Measurements from ENCODE around the gene FKBP9.

The FKBP9 gene

DNA sequence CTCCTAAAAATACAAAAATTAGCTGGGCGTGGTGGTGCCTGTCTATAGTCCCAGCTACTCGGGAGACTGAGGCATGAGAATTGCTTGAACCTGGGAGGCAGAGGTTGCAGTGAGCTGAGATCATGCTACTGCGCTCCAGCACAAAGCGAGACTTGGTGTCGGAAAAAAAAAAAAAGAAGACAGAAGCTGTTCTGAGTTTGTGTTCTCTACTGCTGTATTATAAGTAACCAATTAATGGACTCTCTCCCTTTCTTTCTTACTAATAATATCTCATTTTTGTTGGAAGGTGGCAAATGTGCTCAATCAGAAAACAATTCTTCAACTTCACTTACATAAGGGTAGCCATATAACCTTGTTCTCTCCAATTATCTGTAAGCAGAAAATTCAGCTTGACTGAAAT is 97.9 kb downstream of the FKBP9 start:
- in situ Hi-C loops (cut with MboI; ENCODE audit: low sequenced_read_pairs) = no loop called here

Measured in HL-60/S4 treated with retinoic acid at 250 ng/mL for 4 days and 3 days (cell line).